T-helper 2 cell treated with Interferon-gamma antibody and Interleukin-4, amounts not matched to agents 100 ng/mL and 5 ng/mL, for 36 hours (primary cell): ENCODE measurements around the gene NUFIP1. TPM values are rescaled to one million over a fixed set of nuclear protein-coding genes. Genes with fewer than 3 reads are reported as not detected.

Source experiments
- total RNA-seq: library from RNA; stranded (reverse); gene quantifications from 2 replicates; pipeline ENCODE4 v1.2.3, GENCODE V29; 2022

The NUFIP1 gene
- total RNA-seq, 1 donor from 2014 or later = 6.1 TPM

Other genes starting within 250 kb of the NUFIP1 start
- 24.9 and 26.7 TPM in 2 replicates for gene GPALPP1, start 67 bp upstream of the NUFIP1 start, total RNA-seq
- 19.9 and 21.8 TPM in 2 replicates for gene GTF2F2, start 131.0 kb upstream of the NUFIP1 start, total RNA-seq
- not detected in 2 replicates for gene KCTD4, start 211.6 kb upstream of the NUFIP1 start, total RNA-seq